G401 (cell line): ENCODE results near the gene ANXA9. TPM values are rescaled to one million over a fixed set of nuclear protein-coding genes. Genes with fewer than 3 reads are reported as not detected.

Experiments used
- DNase-seq: peaks from one replicate; pipeline ENCODE4 v3.0.0-alpha.2; 2015; ENCODE audit warnings: low spot score
- in situ Hi-C: cut with HindIII; loops from 2 replicates; pipeline ENCODE4 v1.10.0; 2016; ENCODE audit warnings: low sequenced_read_pairs, mixed read lengths
- total RNA-seq: library from RNA; depleted of rRNA; stranded (reverse); fragments of >200 nt; shearing (Covaris generic); gene quantifications from 2 replicates; pipeline ENCODE4 v1.2.3, GENCODE V29; 2014; rRNA removed

Gene ANXA9
- 2.7 and 3.6 TPM in 2 replicates for total RNA-seq

- in situ Hi-C loops: no loop called here
- DNase-seq: no peak
Observed at GRCh38 chr1:150981805-150982712, at the start of gene ANXA9. ANXA9 (plus strand) TSS chr1:150982292; CDS start chr1:150983106, 814 bp downstream.

DNA sequence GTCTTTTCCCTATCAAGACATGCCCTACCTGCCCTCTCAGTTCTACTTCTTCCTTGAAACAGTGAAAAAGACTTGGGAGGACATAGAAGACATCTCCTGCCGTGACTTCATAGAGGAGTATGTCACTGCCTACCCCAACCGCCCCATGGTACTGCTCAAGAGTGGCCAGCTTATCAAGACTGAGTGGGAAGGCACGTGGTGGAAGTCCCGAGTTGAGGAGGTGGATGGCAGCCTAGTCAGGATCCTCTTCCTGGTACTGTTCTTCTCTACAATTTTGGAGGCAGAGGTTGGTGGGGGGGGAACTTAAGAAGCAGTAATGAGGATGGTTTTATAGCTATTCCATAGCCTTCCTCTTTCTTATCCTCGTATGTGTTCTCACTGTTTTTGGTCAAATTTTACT is 37.2 kb upstream of the ANXA9 start:
- no peak for DNase-seq
- in situ Hi-C loops: no loop called here

GRCh38 chr1:150954708-150955107 is 27.4 kb upstream of the ANXA9 start:
- no peak for DNase-seq
- in situ Hi-C loops: no loop called here

- in situ Hi-C loops: no loop called here
- DNase-seq: no peak
Observed at GRCh38 chr1:150955280-150955679, 26.8 kb upstream of the ANXA9 start.

DNA sequence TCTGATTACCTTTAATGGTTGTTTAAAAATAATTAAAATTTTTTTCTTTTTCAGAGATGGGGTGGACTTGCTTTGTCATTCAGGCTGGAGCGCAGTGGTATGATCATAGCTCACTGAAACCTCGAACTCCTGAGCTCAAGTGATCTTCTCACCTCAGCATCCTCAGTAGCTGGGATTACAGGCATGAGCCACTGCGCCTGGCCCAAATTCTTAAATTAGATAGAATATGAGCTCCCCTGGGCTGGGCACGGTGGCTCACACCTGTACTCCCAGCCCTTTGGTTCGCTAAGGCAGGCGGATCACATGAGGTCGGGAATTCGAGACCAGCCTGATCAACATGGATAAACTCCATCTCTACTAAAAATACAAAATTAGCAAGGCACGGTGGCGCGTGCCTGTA is 24.4 kb upstream of the ANXA9 start:
- DNase-seq: no peak
- in situ Hi-C loops: no loop called here

- no peak for DNase-seq
- in situ Hi-C loops: no loop called here
Observed at GRCh38 chr1:150960646-150961045, 21.4 kb upstream of the ANXA9 start.

GRCh38 chr1:150961756-150962155 is 20.3 kb upstream of the ANXA9 start:
- in situ Hi-C loops: no loop called here
- DNase-seq: no peak

DNA sequence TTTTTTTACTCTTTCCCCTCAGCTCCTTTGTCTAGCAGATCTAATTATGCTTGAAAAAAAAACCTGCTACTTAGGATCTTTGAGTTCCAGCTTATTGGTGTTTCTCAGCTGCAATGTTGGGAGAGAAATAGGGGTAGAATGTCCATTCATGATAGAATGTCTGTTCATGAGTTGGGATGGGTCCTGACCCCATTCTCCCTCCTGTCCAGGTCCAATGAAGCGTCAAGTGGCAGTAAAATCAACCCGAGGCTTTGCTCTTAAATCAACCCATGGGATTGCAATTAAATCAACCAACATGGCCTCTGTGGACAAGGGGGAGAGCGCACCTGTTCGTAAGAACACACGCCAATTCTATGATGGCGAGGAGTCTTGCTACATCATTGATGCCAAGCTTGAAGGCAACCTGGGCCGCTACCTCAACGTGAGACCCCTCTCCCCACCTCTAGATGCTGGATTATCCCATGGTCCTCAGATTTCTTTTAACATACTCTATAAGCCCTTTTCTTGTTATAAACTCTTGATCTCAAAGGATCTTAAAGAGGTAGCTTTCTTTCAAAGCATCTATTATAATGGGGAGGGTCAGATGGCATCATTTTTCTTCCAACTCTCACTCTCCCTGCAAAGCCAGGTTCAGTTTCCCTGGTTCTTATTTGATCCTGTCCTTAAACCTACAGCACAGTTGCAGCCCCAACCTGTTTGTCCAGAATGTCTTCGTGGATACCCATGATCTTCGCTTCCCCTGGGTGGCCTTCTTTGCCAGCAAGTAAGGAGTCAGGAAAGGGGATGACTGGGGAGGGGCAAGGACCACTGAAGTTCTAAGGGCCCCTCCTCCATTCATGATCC is 18.6 kb upstream of the ANXA9 start:
- in situ Hi-C loops: no loop called here
- no peak for DNase-seq

DNA sequence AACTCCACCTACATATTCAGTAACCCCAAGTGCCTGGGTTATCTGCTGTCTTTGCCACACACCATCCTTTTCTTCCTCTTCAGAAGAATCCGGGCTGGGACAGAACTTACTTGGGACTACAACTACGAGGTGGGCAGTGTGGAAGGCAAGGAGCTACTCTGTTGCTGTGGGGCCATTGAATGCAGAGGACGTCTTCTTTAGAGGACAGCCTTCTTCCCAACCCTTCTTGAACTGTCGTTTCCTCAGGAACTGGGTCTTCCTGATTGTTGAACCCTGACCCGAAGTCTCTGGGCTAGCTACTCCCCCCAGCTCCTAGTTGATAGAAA is 18.0 kb upstream of the ANXA9 start:
- in situ Hi-C loops: no loop called here
- DNase-seq: no peak

- in situ Hi-C loops: no loop called here
- no peak for DNase-seq
Observed at GRCh38 chr1:150965605-150966004, 16.5 kb upstream of the ANXA9 start.

GRCh38 chr1:150966011-150966410 is 16.1 kb upstream of the ANXA9 start:
- in situ Hi-C loops: no loop called here
- DNase-seq: no peak

DNA sequence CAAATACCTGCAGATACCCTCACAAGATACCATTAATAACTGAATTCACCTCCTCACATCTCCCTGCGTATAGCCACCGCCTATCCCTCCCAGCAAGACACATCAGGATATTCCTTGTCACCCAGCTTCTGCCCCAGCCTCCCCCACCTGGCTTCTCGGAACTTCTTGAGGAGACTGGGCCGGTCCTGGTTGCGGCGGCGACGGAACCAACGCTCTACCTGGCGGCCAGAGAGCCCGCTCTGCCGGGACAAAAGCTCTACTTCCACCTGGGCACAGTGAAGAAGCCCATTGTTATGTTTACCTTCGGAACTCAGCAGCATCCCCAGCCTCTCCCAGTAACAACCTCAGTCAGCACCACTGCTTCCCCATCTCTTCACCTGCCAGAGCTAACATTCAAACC is 14.2 kb upstream of the ANXA9 start:
- no peak for DNase-seq
- in situ Hi-C loops: no loop called here

- no peak for DNase-seq
- in situ Hi-C loops: no loop called here
Observed at GRCh38 chr1:150968491-150968890, 13.6 kb upstream of the ANXA9 start.

DNA sequence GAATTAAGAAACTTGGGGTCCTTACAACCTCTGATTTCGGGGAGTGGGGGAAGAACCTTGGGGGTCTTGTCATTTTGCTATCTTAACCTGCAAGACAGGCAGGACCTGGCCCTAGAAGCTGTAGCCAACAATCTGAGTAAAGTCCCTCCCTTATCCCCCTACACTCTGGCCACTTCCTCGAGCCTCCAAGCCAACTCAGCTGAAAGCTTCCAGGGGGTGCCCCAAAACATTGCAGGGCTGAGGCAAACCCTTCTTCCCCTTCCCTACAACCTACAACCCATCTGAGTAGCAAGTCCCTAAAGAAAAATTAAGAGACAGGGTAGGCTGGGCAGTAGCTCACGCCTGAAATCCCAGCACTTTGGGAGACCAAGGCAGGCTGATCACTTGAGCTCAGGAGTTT is 12.5 kb upstream of the ANXA9 start:
- in situ Hi-C loops: no loop called here
- no peak for DNase-seq

DNA sequence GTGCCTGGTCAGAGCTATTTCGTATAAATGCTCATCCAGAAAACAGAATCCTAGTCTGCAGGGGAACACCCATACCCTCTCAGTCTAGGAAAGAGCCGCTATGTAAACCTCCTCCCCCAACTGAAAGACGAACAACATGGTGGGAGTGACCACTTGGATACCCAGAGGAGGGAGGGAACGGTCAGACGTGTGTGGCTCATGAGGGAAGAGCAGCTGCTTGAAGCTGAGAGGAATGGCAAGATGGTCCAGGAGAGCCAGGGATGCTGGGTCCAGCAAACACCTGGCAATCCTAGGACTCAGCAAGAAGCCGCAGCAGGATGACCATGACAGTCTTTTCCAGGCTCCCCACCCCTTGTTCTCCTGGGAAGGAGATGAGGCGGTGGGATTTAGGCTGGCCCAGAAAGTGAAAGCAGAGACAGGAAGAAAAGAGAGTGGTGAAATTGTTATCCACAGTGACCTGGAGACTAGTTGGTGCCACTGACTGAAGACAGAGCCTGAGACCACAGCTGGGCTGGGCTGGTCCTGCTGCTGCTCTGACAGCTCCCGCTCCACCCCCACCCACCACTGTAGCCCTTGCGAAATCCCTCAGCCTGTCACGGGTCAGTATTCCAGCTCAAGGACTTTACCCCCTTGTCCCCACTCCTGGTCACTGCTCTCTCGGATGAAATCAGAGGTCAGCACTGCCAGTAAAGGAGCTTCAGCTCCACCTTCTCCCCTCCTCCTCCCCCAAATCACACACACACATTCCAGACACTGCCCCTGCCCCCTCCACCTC is 11.1 kb upstream of the ANXA9 start:
- no peak for DNase-seq
- in situ Hi-C loops: no loop called here

DNA sequence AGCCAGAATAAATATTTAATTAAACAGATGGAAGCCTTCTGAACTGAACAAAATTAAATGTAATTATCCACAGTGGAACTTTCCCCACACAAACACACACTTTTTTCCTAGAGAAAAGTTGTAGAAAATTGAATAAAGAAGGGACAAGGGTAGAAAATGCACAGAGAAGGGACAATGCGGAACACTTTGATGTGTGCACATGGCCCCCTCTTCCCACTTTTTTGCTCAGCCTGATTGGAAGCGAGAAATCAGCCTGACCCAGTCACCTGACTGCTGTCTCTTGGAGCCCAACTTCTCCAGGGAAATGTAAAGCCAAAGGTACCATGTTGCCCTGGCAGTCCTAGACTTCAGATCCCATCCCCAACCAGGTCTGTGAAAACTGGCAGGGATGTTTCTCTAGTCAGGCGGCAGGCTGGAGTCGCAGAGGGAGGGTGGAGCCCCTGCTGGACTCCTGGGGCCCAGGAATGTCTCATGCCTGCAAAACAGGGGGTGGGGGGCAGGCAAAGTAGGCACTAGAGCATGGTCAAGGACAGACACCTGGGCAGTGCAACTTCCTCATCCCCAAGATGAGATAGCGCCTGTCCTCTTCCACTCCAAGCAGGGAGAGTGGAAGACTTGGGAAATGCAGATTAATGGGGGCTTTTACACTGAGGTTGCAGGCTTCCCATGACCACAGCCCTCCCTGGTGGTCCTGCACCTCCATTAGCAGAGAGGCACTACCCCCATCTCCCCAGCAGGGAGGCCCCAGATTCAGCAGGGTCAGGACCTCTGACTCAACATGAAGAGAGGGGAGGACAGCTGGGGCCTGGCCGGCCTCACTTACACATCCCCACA is 10.3 kb upstream of the ANXA9 start:
- DNase-seq: no peak
- in situ Hi-C loops: no loop called here

DNA sequence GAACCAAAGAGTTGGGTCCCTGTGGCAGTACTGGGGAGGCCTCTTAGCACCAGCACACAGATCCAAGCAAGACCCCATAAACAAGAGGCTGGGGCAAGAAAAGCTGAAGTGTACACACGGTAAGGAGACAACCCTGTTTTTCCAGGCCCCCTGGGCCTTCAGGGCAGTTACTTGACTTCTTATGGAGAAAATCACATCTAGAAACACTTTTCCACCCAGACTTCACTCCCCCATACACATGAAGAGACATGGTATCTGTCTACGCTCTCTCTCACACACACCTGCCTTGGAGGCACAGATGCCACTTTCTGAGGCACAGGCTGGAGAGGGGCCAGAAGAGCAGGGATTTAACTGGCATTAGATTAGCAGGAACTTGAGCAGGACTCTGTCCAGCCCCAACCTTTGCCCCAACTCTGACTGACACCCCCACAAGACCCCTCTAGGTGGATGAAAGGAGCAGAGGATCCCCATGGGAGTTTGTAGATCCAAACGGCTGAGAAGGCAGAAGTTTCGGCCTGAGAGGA is 9.6 kb upstream of the ANXA9 start:
- DNase-seq: peak; percentile 55
- in situ Hi-C loops: no loop called here

DNA sequence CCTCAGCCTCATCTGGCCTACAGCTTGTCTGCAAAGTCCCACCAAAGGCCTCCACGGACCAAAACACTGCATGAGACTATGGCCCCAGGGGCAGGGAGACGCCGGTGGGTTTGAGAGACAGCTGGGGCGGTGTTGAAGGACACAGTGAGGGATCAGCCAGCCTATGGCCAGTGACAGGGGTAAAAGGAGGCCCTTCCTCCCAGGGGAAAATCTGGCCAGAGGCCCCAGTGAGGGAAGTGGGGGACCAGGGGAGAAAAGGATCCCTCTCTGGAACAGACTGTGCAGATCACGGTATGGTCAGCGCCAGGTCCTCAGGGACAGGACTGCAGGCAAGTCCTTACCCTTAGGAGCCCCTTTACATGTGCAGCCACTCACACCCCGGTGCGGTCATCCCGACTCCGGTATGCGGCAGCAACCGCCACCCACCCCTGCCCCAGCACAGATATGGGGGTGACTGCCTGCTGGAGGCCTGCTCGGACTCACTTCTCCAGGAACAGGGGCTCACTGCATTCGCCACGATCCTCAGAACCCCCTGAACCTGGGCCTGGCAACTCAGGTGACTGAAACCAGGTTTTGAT is 8.7 kb upstream of the ANXA9 start:
- in situ Hi-C loops: no loop called here
- no peak for DNase-seq
